ENCODE measurements around the gene MYO1E.

DNA sequence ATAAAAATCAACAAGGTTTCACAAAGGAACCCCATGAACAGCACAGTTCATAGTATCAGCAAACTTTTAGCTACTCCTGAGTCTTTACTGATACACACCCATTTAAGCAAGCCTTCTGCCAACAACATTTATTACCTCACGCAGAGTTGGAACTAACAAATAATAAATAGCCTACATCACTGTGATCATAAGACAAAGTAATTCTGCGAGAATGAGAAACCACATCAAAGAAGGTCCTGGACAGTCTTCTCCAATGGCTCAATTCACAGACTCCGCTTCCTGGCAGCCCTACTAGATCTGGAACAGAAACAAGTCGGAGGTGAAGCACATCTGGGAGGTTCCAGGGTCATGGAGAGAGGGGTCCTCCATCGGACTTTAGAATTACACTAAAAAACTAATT, 129.0 kb downstream of the MYO1E start:
- no peak for TF ChIP-seq POLR2AphosphoS5 (IDR thresholded peaks at IDR 0.05)
- TF ChIP-seq, protein P1, sequence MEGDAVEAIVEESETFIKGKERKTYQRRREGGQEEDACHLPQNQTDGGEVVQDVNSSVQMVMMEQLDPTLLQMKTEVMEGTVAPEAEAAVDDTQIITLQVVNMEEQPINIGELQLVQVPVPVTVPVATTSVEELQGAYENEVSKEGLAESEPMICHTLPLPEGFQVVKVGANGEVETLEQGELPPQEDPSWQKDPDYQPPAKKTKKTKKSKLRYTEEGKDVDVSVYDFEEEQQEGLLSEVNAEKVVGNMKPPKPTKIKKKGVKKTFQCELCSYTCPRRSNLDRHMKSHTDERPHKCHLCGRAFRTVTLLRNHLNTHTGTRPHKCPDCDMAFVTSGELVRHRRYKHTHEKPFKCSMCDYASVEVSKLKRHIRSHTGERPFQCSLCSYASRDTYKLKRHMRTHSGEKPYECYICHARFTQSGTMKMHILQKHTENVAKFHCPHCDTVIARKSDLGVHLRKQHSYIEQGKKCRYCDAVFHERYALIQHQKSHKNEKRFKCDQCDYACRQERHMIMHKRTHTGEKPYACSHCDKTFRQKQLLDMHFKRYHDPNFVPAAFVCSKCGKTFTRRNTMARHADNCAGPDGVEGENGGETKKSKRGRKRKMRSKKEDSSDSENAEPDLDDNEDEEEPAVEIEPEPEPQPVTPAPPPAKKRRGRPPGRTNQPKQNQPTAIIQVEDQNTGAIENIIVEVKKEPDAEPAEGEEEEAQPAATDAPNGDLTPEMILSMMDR (IDR thresholded peaks at IDR 0.05): no peak
- TF ChIP-seq POLR2A (IDR thresholded peaks at IDR 0.05): no peak

All from transverse colon (tissue), 4 donors.